HepG2 (cell line): Measurements from ENCODE around the gene MRFAP1L1. TPM values are rescaled to one million over a fixed set of nuclear protein-coding genes. Genes with fewer than 3 reads are reported as not detected.

Experiments used
- ATRX ChIP-seq: sonication (generic); formaldehyde crosslinking; IDR thresholded peaks from 2 replicates; pipeline ENCODE4 v1.4.0; 2020; ENCODE audit warnings: missing genetic modification reagents, borderline replicate concordance
- GATAD2A ChIP-seq: IDR thresholded peaks from 2 replicates; pipeline ENCODE4 v1.6.1; 2016
- HDAC2 ChIP-seq: sonication (generic); formaldehyde crosslinking; IDR thresholded peaks from 2 replicates; pipeline ENCODE4 v1.4.0; 2020; ENCODE audit warnings: missing genetic modification reagents
- IRF9 ChIP-seq: sonication (generic); formaldehyde crosslinking; IDR thresholded peaks from 2 replicates; pipeline ENCODE4 v1.8.0; 2022; ENCODE audit warnings: missing genetic modification reagents, mild to moderate bottlenecking, borderline replicate concordance
- KAT8 ChIP-seq: IDR thresholded peaks from 2 replicates; pipeline ENCODE4 v1.6.1; 2016; ENCODE audit warnings: missing genetic modification reagents, missing compliant biosample characterization
- KDM5A ChIP-seq: fragments of 200-600 bp; sonication (generic); IDR thresholded peaks from 2 replicates; pipeline ENCODE4 v1.7.0; 2018; ENCODE audit warnings: antibody characterized with exemption, mild to moderate bottlenecking, low read length, borderline replicate concordance
- LBX2 ChIP-seq: sonication (generic); formaldehyde crosslinking; IDR thresholded peaks from 2 replicates; pipeline ENCODE4 v1.5.0; 2020; ENCODE audit warnings: missing genetic modification reagents, mild to moderate bottlenecking, borderline replicate concordance
- NFKBIZ ChIP-seq: IDR thresholded peaks from 2 replicates; pipeline ENCODE4 v1.6.1; 2018; ENCODE audit warnings: missing genetic modification reagents, missing compliant biosample characterization
- RBM22 ChIP-seq: fragments of 200-400 bp; formaldehyde crosslinking; optimal IDR thresholded peaks from 2 replicates; pipeline ENCODE3; 2017; ENCODE audit warnings: mild to moderate bottlenecking, low read length, moderate library complexity
- ZBTB14 ChIP-seq: sonication (generic); formaldehyde crosslinking; IDR thresholded peaks from 2 replicates; pipeline ENCODE4 v1.4.0; 2020; ENCODE audit warnings: missing genetic modification reagents
- ZFP62 ChIP-seq: sonication (generic); formaldehyde crosslinking; IDR thresholded peaks from 2 replicates; pipeline ENCODE4 v1.4.0; 2020; ENCODE audit warnings: missing genetic modification reagents
- ZIK1 ChIP-seq: sonication (generic); formaldehyde crosslinking; IDR thresholded peaks from 2 replicates; pipeline ENCODE4 v1.5.0; 2020; ENCODE audit warnings: mild to moderate bottlenecking, low read depth, missing genetic modification reagents, borderline replicate concordance
- ZNF143 ChIP-seq: sonication (generic); formaldehyde crosslinking; IDR thresholded peaks from 2 replicates; pipeline ENCODE4 v1.4.0; 2020; ENCODE audit warnings: missing genetic modification reagents
- ZNF20 ChIP-seq: sonication (generic); formaldehyde crosslinking; IDR thresholded peaks from 2 replicates; pipeline ENCODE4 v1.4.0; 2020; ENCODE audit warnings: mild to moderate bottlenecking, moderate library complexity, missing genetic modification reagents
- ZNF30 ChIP-seq: sonication (generic); formaldehyde crosslinking; IDR thresholded peaks from 2 replicates; pipeline ENCODE4 v1.5.0; 2020; ENCODE audit warnings: mild to moderate bottlenecking, missing genetic modification reagents
- ZNF629 ChIP-seq: sonication (generic); formaldehyde crosslinking; conservative IDR thresholded peaks from 2 replicates; pipeline ENCODE4 v1.5.0; 2020; ENCODE audit warnings: missing genetic modification reagents
- ZNF672 ChIP-seq: sonication (generic); formaldehyde crosslinking; IDR thresholded peaks from 2 replicates; pipeline ENCODE4 v1.8.1; 2022; ENCODE audit warnings: missing genetic modification reagents
- ZNF850 ChIP-seq: sonication (generic); formaldehyde crosslinking; conservative IDR thresholded peaks from 2 replicates; pipeline ENCODE4 v1.9.0; 2021; ENCODE audit warnings: mild to moderate bottlenecking, missing genetic modification reagents
- ZZZ3 ChIP-seq: sonication (generic); formaldehyde crosslinking; IDR thresholded peaks from 2 replicates; pipeline ENCODE4 v1.4.0; 2020; ENCODE audit warnings: missing genetic modification reagents, mild to moderate bottlenecking, borderline replicate concordance
- polyA plus RNA-seq, 8 experiments: library from polyadenylated mRNA; depleted of rRNA in 3 of 8; stranded (reverse) in 7 of 8; unstranded in 1 of 8; fragments of >200 nt; fragmentation: Illumina TruSeq in 4 of 8; extraction: Trizol in 4 of 8; gene quantifications; 2 replicates each; pipeline versions ENCODE4 v1.2.1 to v1.2.3, GENCODE V29; 2011 to 2016; ENCODE audit warnings: low read depth in 4 of 8, missing spikeins in 1 of 8, mixed read lengths in 1 of 8; ENCODE audit not compliant: insufficient read depth in 1 of 8
- total RNA-seq, 5 experiments: library from RNA; depleted of rRNA; stranded (reverse); fragments of >200 nt; fragmentation: Illumina TruSeq; extraction: Trizol; gene quantifications; 2 replicates each; pipeline ENCODE4 v1.2.3, GENCODE V29; 2016; ENCODE audit warnings: low read depth in 1 of 5
- TF ChIP-seq, protein P1 (sequence below): sonication (generic); formaldehyde crosslinking; IDR thresholded peaks from 2 replicates; pipeline ENCODE4 v1.9.0; 2021; ENCODE audit warnings: missing genetic modification reagents, mild to moderate bottlenecking, borderline replicate concordance
- TF ChIP-seq, protein P2 (sequence below): IDR thresholded peaks from 2 replicates; pipeline ENCODE4 v1.6.1; 2016; ENCODE audit warnings: low read depth, borderline replicate concordance
- TF ChIP-seq, protein P3 (sequence below): sonication (generic); formaldehyde crosslinking; conservative IDR thresholded peaks from 2 replicates; pipeline ENCODE4 v1.4.0; 2020; ENCODE audit warnings: missing genetic modification reagents

Gene MRFAP1L1
- total and polyA plus RNA-seq, 2 of the 13 experiments (the other 11 are each of a cell fraction or from before 2014, with no cell fraction given), result 44.8 to 76.6 TPM

GRCh38 chr4:6674500-6675149, 35.0 kb downstream of the MRFAP1L1 start (continued):
- TF ChIP-seq, protein P1, sequence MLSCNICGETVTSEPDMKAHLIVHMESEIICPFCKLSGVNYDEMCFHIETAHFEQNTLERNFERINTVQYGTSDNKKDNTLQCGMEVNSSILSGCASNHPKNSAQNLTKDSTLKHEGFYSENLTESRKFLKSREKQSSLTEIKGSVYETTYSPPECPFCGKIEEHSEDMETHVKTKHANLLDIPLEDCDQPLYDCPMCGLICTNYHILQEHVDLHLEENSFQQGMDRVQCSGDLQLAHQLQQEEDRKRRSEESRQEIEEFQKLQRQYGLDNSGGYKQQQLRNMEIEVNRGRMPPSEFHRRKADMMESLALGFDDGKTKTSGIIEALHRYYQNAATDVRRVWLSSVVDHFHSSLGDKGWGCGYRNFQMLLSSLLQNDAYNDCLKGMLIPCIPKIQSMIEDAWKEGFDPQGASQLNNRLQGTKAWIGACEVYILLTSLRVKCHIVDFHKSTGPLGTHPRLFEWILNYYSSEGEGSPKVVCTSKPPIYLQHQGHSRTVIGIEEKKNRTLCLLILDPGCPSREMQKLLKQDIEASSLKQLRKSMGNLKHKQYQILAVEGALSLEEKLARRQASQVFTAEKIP (CRISPR knock-in tag), result no peak
- no peak for TF ChIP-seq LBX2
- TF ChIP-seq, protein P2, sequence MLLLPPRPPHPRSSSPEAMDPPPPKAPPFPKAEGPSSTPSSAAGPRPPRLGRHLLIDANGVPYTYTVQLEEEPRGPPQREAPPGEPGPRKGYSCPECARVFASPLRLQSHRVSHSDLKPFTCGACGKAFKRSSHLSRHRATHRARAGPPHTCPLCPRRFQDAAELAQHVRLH (CRISPR knock-in tag), result peak; percentile 75; the same call in 1 of the 2 replicates
- no peak for TF ChIP-seq RBM22
- TF ChIP-seq ZNF30 (CRISPR knock-in tag), result peak; percentile 73; the same call in 1 of the 2 replicates
- 0 out of 2 replicates have a peak, but pooled peaks have one; percentile 19 for TF ChIP-seq GATAD2A (CRISPR knock-in tag)
- no peak for TF ChIP-seq ZBTB14 (CRISPR knock-in tag)
- peak; percentile 58 for TF ChIP-seq KDM5A
- TF ChIP-seq, protein P3, sequence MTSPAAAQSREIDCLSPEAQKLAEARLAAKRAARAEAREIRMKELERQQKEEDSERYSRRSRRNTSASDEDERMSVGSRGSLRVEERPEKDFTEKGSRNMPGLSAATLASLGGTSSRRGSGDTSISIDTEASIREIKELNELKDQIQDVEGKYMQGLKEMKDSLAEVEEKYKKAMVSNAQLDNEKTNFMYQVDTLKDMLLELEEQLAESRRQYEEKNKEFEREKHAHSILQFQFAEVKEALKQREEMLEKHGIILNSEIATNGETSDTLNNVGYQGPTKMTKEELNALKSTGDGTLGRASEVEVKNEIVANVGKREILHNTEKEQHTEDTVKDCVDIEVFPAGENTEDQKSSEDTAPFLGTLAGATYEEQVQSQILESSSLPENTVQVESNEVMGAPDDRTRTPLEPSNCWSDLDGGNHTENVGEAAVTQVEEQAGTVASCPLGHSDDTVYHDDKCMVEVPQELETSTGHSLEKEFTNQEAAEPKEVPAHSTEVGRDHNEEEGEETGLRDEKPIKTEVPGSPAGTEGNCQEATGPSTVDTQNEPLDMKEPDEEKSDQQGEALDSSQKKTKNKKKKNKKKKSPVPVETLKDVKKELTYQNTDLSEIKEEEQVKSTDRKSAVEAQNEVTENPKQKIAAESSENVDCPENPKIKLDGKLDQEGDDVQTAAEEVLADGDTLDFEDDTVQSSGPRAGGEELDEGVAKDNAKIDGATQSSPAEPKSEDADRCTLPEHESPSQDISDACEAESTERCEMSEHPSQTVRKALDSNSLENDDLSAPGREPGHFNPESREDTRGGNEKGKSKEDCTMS (CRISPR knock-in tag), result no peak
- TF ChIP-seq ZNF20 (CRISPR knock-in tag), result no peak
- no peak for TF ChIP-seq ZFP62
- TF ChIP-seq ZIK1 (CRISPR knock-in tag), result no peak
- no peak for TF ChIP-seq ZZZ3 (CRISPR knock-in tag)
- no peak for TF ChIP-seq IRF9 (CRISPR knock-in tag)
- TF ChIP-seq ATRX, result no peak
- TF ChIP-seq NFKBIZ (CRISPR knock-in tag), result no peak
- TF ChIP-seq ZNF850, result no peak
- TF ChIP-seq ZNF672 (CRISPR knock-in tag), result no peak
- no peak for TF ChIP-seq ZNF143 (CRISPR knock-in tag)
- 0 out of 2 replicates have a peak, but pooled peaks have one; percentile 21 for TF ChIP-seq KAT8 (CRISPR knock-in tag)
- no peak for TF ChIP-seq HDAC2
- no peak for TF ChIP-seq ZNF629
